Activated CD4-positive, alpha-beta T cell treated with anti-CD3 and anti-CD28 coated beads, Interleukin-2, Interleukin-4, amounts not matched to agents 100 ng/mL and 50 ng/mL, durations not matched to agents 16 hours and 8 hours (primary cell): ENCODE results near the gene LZTFL1.

ENCODE experiments used
- DNase-seq: peaks from one replicate; pipeline ENCODE4 v3.0.0-alpha.2; 2020; ENCODE audit warnings: low spot score

LZTFL1 gene

DNA sequence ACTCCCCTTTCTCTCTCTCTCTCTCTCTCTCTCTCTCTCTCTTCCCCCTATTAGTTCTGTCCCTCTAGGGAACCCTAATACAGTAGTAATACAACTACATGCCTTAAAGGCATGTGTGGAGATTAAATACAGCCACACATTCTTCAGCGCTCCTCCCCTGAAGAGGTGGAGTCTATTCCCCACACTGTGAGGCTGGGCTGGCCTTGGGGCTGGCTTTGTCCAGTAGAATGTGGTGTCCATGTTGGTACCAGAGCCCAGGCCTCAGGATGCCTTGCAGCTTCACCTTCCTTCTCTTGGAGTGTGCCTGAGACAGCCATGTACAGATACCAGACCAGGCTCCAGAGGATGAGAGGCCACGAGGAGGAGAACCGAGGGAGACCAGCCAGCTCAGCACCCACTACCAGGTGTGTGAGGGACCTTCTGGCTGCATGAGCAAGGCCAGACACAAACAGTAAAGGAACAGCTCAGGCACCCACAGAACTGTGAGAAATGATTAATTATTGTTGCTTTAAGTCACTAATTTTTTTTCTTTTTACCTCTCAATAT lies 56.2 kb downstream of the LZTFL1 start:
- no peak for DNase-seq

DNA sequence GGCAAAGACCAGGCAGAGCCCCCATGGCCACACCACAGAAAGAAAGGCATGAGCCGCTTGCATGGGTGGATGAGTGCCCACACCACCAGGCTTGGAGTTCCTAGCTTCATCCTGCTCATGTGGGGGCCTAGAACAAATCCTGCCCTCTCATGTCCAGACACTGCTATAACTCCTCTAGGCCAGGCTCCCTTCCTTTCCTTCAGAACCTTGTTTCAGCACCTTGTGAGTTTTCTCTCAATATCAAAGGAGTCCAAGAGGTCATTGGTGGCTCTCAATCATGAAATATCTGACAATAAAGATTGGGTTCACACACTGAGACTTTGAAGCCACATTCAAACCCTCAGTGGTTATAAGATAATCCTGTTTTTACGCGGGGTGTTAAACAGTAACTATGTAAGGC lies 58.3 kb downstream of the LZTFL1 start:
- DNase-seq: no peak

- no peak for DNase-seq
Observed at GRCh38 chr3:45782381-45782780, 59.5 kb downstream of the LZTFL1 start.

DNA sequence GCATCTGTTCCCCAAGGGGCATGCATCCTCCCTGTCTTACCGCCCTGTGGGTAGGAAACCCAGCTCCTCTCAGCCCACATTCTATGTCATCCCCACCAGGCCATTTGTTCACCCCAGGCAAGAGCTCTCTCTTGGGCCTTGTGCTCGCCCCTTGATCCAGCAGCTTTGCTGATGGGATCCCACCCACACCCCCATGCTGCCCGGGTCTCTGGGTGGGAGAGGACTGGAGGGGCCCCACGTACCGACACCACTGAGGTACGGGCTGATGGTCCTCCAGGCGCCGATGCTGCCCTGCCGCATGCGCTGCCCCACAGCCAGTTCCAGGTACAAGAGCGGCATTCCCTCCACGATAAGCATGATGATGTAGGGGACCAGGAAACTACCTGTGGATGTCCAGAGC lies 60.1 kb downstream of the LZTFL1 start:
- no peak for DNase-seq

DNA sequence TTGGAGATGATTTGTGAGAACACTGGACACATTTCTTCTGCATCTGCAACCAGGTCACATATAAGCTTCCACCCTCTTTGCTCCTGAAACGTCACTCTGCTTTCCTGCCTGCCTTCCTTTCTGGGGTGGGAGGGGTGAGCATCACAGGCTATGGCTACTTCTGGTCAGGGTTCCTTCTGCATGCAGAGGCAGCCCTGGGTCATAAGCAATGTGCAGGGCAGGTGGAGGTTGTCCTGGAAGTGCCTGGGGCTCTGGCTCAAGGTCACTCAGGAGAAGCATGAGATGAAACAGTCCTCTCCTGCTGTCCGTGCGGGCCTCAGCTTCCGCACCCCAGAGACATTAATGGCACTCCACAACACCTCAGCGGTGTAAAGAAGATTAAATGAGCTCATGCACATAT lies 60.6 kb downstream of the LZTFL1 start:
- no peak for DNase-seq

- DNase-seq: no peak
Observed at GRCh38 chr3:45779746-45780735, 61.9 kb downstream of the LZTFL1 start.

GRCh38 chr3:45778761-45779201 lies 63.1 kb downstream of the LZTFL1 start:
- DNase-seq: no peak

GRCh38 chr3:45777746-45778386 lies 64.1 kb downstream of the LZTFL1 start:
- DNase-seq: no peak

DNA sequence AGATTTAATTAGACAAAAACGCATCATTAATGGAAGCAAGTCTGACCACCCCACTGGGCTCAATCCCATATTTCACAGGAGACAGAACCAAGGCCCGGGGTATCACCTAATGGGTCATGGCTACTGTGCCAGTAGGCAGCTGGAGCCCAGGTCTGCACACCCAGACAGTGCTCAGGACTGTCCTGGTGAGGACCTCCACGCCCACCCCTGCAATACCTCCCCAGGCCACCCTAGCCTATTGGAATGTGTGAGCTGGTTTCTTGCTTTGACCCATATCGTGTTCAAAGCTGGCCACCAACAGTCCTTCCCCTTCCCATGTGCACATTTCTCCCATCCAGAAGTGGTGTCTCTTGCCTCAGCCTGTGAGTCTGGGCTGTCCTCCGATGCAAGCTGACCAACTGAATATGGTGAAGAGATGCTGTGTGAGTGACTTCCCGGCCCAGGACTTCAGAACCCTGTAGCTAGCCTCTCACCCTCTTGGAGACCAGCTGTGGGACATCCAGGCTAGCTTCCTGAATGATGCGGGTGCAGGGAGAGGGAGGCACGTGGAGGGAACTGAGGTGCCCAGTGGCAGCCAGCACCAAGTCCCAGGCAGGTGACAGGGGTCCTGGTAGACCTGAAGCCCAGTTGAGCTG lies 64.7 kb downstream of the LZTFL1 start:
- DNase-seq: no peak

DNA sequence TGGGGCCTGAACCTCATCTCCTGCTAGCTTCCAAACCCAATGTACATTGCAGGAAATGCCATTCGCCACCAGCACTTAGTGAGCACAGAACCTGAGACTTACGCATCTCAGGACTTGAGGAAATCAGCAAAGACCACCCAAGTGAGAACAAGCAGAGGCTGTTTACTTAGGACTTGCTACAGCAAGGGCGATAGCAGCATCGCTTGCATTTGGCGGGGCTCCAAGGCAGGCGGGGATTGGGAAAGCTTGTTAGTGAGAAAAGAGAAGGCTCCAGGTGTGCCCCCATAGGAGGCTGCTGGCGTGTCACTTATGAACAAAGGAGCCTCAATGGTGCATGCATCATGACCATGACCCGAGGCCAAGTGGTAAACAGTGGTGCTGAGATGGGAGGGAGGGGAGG lies 65.3 kb downstream of the LZTFL1 start:
- DNase-seq: no peak

- DNase-seq: no peak
Observed at GRCh38 chr3:45776301-45776595, 65.7 kb downstream of the LZTFL1 start.

DNA sequence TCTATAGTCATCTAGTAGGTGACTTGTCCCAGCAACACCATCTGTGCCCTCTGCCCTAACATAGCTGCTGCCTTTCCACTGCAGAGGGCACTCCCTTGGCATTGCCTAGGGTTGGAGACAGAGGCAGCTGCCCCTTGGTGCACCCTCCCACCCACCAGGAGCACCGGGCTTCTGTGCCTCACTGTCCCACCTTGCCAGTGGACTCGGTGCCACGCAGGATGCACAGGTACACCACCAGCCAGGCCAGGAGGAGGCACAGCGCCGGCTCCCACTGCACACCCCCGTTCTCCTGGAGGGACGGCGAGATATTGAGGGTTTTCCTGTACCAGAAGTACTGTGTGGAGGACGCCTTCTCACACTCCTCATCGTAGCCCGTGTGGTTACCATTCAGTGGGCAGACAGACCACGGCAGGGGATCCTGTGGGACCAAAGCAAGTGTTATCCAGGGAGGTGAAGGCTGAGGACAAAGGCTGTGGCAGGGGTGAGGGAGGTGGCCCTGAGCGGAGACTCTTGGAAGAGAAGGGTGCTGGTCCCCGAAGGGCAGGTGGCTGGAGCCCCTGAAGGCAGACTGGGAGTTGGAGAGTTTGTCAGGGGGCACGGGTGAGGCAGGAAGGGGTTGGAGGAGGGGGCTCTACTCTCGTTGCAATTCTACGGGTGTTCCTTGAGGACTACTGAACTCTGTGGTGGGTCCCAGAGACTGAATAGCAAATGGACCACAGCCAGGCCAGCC lies 66.2 kb downstream of the LZTFL1 start:
- DNase-seq: no peak

GRCh38 chr3:45774581-45775521 lies 67.1 kb downstream of the LZTFL1 start:
- DNase-seq: no peak

- DNase-seq: no peak
Observed at GRCh38 chr3:45773714-45774449, 68.0 kb downstream of the LZTFL1 start.
